Activated B cell treated with CpG ODN at 0.5 μM for 24 hours (primary cell): ENCODE measurements around the gene TREML2. TPM values are rescaled to one million over a fixed set of nuclear protein-coding genes. Genes with fewer than 3 reads are reported as not detected.
A peak's percentile ranks its signal among the peaks of the same experiment; 100 is the strongest.

Experiments
- ATAC-seq: fragments of 200-7000 bp; cut with Tn5 transposase; one replicate; pipeline ENCODE4 v1.10.0; 2021; ENCODE audit warnings: low read depth, mild to moderate bottlenecking, moderate library complexity
- CTCF ChIA-PET: fragments of 350-600 bp; sonication (Branson Sonifier 250); formaldehyde crosslinking; loops from one replicate; lab custom pipeline; 2021; ENCODE audit warnings: antibody characterized with exemption; lab: Charles Lee
- POLR2A ChIA-PET: fragments of 350-600 bp; sonication (Branson Sonifier 250); formaldehyde crosslinking; loops from one replicate; lab custom pipeline; 2021; ENCODE audit warnings: antibody characterized with exemption; lab: Charles Lee
- DNase-seq: peaks from one replicate; pipeline ENCODE4 v3.0.0; 2022
- H3K27ac Mint-ChIP-seq: one replicate; pipeline ENCODE4 v1.8.0; 2020; ENCODE audit warnings: mixed read lengths
- H3K27me3 Mint-ChIP-seq: one replicate; pipeline ENCODE4 v1.8.0; 2021; ENCODE audit warnings: mixed read lengths
- H3K36me3 Mint-ChIP-seq: one replicate; pipeline ENCODE4 v1.8.0; 2021; ENCODE audit warnings: low read depth, mixed read lengths
- H3K4me1 Mint-ChIP-seq: one replicate; pipeline ENCODE4 v1.8.0; 2021; ENCODE audit warnings: mixed read lengths
- H3K4me3 Mint-ChIP-seq: one replicate; pipeline ENCODE4 v1.8.0; 2020; ENCODE audit warnings: mild to moderate bottlenecking, mixed read lengths
- H3K9me3 Mint-ChIP-seq: one replicate; pipeline ENCODE4 v1.8.0; 2020; ENCODE audit warnings: mixed read lengths
- CTCF ChIP-seq: fragments of 200-600 bp; IDR thresholded peaks from one replicate; pipeline ENCODE4 v1.8.0; 2022; ENCODE audit warnings: antibody characterized with exemption, mild to moderate bottlenecking
- intact Hi-C: fragments of 100-400 bp; cut with micrococcal nuclease; formaldehyde crosslinking; loops from one replicate; pipeline ENCODE4 v1.15.1; 2024
- total RNA-seq: library from RNA; stranded (reverse); gene quantifications from 2 replicates; pipeline ENCODE4 v1.2.3, GENCODE V29; 2022

TREML2 gene
- total RNA-seq, 1 donor from 2014 or later: 10.2 TPM

GRCh38 chr6:41187924-41188886 is 12.7 kb downstream of the TREML2 start:
- Mint-ChIP-seq H3K27me3 (no peaks in the 10 kb centered on the region), H3K27ac (peak overlapping the region; percentile 53), H3K9me3 (peaks cover 7% of the 10 kb centered on the region), H3K4me3 (no peak overlapping the region), H3K4me1 (peaks cover 64% of the 10 kb centered on the region), H3K36me3 (peaks cover 26% of the 10 kb centered on the region)
- ChIA-PET CTCF (interaction anchor here (0.6 to 1.6 kb wide), 2 partner anchors 11 to 599 kb away, joined by 3 to 5 read pairs; partner anchors contain the start of gene TOMM6), POLR2A (interaction anchor here (1.7 to 1.9 kb wide), 2 partner anchors 12 to 13 kb away, joined by 5 read pairs; partner anchors contain the start of gene TREML2)
- intact Hi-C loops: no loop called here
- no peak for ATAC-seq
- no peak for TF ChIP-seq CTCF
- DNase-seq: no peak

GRCh38 chr6:41186031-41186562 is 14.9 kb downstream of the TREML2 start:
- intact Hi-C loops: no loop called here
- ChIA-PET POLR2A (interaction anchor here (0.5 to 1.7 kb wide), 3 partner anchors 10 to 102 kb away, joined by 3 to 5 read pairs (median 4); no protein-coding TSS in a partner anchor), CTCF (no interaction called here)
- Mint-ChIP-seq H3K4me3 (peak overlapping the region; percentile 65), H3K27ac (peak overlapping the region; percentile 86), H3K36me3 (peaks cover 11% of the 10 kb centered on the region), H3K4me1 (peaks cover 69% of the 10 kb centered on the region), H3K9me3 (peaks cover 7% of the 10 kb centered on the region), H3K27me3 (no peaks in the 10 kb centered on the region)
- TF ChIP-seq CTCF: no peak
- ATAC-seq (peak; percentile 26), DNase-seq (no peak)

GRCh38 chr6:41184761-41185160 is 16.2 kb downstream of the TREML2 start:
- TF ChIP-seq CTCF: no peak
- Mint-ChIP-seq H3K9me3 (peaks cover 5% of the 10 kb centered on the region), H3K36me3 (peaks cover 2% of the 10 kb centered on the region), H3K27me3 (no peaks in the 10 kb centered on the region), H3K4me3 (no peak overlapping the region), H3K4me1 (peaks cover 69% of the 10 kb centered on the region), H3K27ac (no peak overlapping the region)
- intact Hi-C loops: no loop called here
- ATAC-seq (no peak), DNase-seq (no peak)
- ChIA-PET CTCF (no interaction called here), POLR2A (no interaction called here)

- no peaks in the 10 kb centered on the region for H3K36me3 Mint-ChIP-seq
- peaks cover 54% of the 10 kb centered on the region for H3K4me1 Mint-ChIP-seq
- no peaks in the 10 kb centered on the region for H3K9me3 Mint-ChIP-seq
- ATAC-seq (peak; percentile 88), DNase-seq (no peak)
- ChIA-PET CTCF (interaction anchor here (0.6 to 2.6 kb wide), 17 partner anchors 9 to 154 kb away, joined by 3 to 18 read pairs (median 4); partner anchors contain the start of genes NFYA and TREML2), POLR2A (interaction anchor here (1.0 to 2.3 kb wide), 3 partner anchors 9 to 18 kb away, joined by 5 to 21 read pairs (median 7); partner anchors contain the start of gene TREML2)
- H3K27me3 Mint-ChIP-seq: no peaks in the 10 kb centered on the region
- intact Hi-C loops: loop anchor here (1.0 to 2.0 kb wide), 2 partner anchors 90 to 110 kb away; partner anchors contain the start of genes NFYA and OARD1
- no peak overlapping the region for H3K4me3 Mint-ChIP-seq
- no peak for TF ChIP-seq CTCF
- peak overlapping the region; percentile 76 for H3K27ac Mint-ChIP-seq
These were observed 18.6 kb downstream of the TREML2 start for GRCh38 chr6:41182069-41183034.
